Measurements from ENCODE around the gene TNFRSF8.
A peak's percentile ranks its signal among the peaks of the same experiment; 100 is the strongest.

TNFRSF8 gene

GRCh38 chr1:12148958-12149790 is 86.1 kb downstream of the TNFRSF8 start:
- intact Hi-C loops (cut with DNase I): no loop called here
- DNase-seq: no peak

- intact Hi-C loops (cut with DNase I): no loop called here
- DNase-seq: no peak
These were observed 86.7 kb downstream of the TNFRSF8 start for GRCh38 chr1:12149791-12150175.

GRCh38 chr1:12150456-12151200 is 87.5 kb downstream of the TNFRSF8 start:
- intact Hi-C loops (cut with DNase I): no loop called here

GRCh38 chr1:12151465-12151864 is 88.4 kb downstream of the TNFRSF8 start:
- no peak for DNase-seq

More at GRCh38 chr1:12150456-12151200, 87.5 kb downstream of the TNFRSF8 start:
- no peak for DNase-seq

GRCh38 chr1:12152113-12152891 is 89.2 kb downstream of the TNFRSF8 start:
- intact Hi-C loops (cut with DNase I): no loop called here
- no peak for DNase-seq

More at GRCh38 chr1:12151465-12151864, 88.4 kb downstream of the TNFRSF8 start:
- intact Hi-C loops (cut with DNase I): no loop called here

GRCh38 chr1:12153181-12153785 is 90.2 kb downstream of the TNFRSF8 start:
- DNase-seq: peak in 2 of 10 donors; percentile 28 to 42
- intact Hi-C loops (cut with DNase I): no loop called here

GRCh38 chr1:12155328-12155727 is 92.2 kb downstream of the TNFRSF8 start:
- DNase-seq: no peak
- intact Hi-C loops (cut with DNase I): no loop called here

GRCh38 chr1:12157366-12158231 is 94.5 kb downstream of the TNFRSF8 start:
- intact Hi-C loops (cut with DNase I): no loop called here
- DNase-seq: no peak

GRCh38 chr1:12158357-12159092 is 95.4 kb downstream of the TNFRSF8 start:
- no peak for DNase-seq
- intact Hi-C loops (cut with DNase I): no loop called here

GRCh38 chr1:12159816-12160215 is 96.7 kb downstream of the TNFRSF8 start:
- intact Hi-C loops (cut with DNase I): no loop called here
- DNase-seq: no peak

GRCh38 chr1:12161324-12161661 is 98.2 kb downstream of the TNFRSF8 start:
- DNase-seq: no peak
- intact Hi-C loops (cut with DNase I): no loop called here

GRCh38 chr1:12161662-12162458 is 98.8 kb downstream of the TNFRSF8 start:
- DNase-seq: peak in 5 of 10 donors; percentile 40 to 91 (median 44)
- intact Hi-C loops (cut with DNase I): no loop called here

- intact Hi-C loops (cut with DNase I): no loop called here
These were observed 99.5 kb downstream of the TNFRSF8 start for GRCh38 chr1:12162459-12163137.

GRCh38 chr1:12163210-12163609 is 100.1 kb downstream of the TNFRSF8 start:
- intact Hi-C loops (cut with DNase I): no loop called here
- no peak for DNase-seq

More at GRCh38 chr1:12162459-12163137, 99.5 kb downstream of the TNFRSF8 start:
- DNase-seq: no peak

GRCh38 chr1:12164210-12164609 is 101.1 kb downstream of the TNFRSF8 start:
- DNase-seq: no peak
- intact Hi-C loops (cut with DNase I): no loop called here

- no peak for DNase-seq
- intact Hi-C loops (cut with DNase I): no loop called here
These were observed 102.2 kb downstream of the TNFRSF8 start for GRCh38 chr1:12165342-12165741.

GRCh38 chr1:12166834-12167492 is 103.9 kb downstream of the TNFRSF8 start, which contains the start of gene TNFRSF1B:
Gene TNFRSF1B (plus strand): TSS chr1:12166991. CDS start chr1:12167092, 101 bp downstream.
- DNase-seq: peak in 2 of 10 donors; percentile 23 to 89
- intact Hi-C loops (cut with DNase I): no loop called here

All from posterior cingulate gyrus (tissue), 11 donors.